Measurements from ENCODE around the gene WNT5A.
"Not testable (repeated sequence)": the region's sequence is repeated elsewhere in the genome, so short reads cannot be mapped to it uniquely, and the experiment has no call there.

WNT5A gene

GRCh38 chr3:55505776-55506175, 18.7 kb upstream of the WNT5A start:
- no peak for DNase-seq

DNA sequence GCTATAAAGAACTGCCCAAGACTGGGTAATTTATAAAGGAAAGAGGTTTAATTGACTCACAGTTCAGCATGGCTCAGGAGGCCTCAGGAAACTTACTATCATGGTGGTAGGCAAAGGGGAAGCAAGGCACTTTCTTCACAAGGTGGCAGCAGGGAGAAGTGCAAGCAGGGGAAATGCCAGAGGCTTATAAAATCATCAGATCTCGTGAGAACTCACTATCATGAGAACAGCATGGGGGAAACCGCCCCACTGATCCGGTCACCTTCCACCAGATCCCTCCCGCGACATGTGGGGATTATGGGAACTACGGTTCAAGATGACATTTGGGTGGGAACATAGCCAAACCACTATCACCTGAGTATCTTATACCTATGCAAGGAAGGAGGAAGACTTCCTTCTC, 18.0 kb upstream of the WNT5A start:
- not testable (repeated sequence) for DNase-seq

GRCh38 chr3:55501905-55502304, 14.8 kb upstream of the WNT5A start:
- DNase-seq: no peak

DNA sequence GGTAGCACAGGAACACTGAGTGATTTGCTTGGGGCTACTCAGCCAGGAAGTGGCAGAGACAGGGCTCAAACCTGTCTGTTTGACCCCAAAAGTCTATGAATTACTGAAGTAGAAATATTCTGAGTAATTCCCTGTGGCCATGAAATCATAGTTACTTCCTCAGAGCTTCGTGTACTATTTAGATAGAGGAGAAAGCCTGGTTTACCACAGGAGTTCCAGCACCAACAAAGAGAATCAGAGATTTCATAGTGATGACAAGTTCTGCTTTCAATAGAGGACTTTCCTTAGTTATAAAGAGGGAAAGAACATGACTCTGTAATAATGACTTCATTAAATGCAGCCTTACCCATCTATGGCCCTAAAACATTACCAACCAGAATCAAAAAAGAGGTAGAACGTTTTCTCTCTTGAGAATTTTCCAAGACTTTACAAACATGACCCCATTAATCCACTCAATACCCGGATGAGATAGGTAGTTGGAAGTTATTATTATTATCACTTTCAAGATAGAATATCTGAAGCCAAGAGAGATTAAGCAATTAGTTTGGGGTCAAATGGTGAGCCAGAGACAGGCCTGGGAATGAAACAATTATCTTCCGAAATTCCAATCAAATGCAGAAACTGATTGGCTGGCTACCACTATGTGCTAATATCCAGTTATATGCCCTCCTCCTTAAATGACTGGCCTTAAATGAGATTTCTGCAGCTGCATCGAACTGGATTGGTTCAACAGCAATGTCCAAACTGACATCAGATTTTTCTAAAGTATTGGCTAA, 13.6 kb upstream of the WNT5A start:
- DNase-seq: no peak

- no peak for DNase-seq
These were observed 11.4 kb upstream of the WNT5A start for GRCh38 chr3:55498520-55498919.

- no peak for DNase-seq
These were observed 10.1 kb upstream of the WNT5A start for GRCh38 chr3:55497250-55497649.

GRCh38 chr3:55494976-55495375, 7.9 kb upstream of the WNT5A start:
- DNase-seq: no peak

GRCh38 chr3:55492976-55493375, 5.9 kb upstream of the WNT5A start:
- DNase-seq: no peak

DNA sequence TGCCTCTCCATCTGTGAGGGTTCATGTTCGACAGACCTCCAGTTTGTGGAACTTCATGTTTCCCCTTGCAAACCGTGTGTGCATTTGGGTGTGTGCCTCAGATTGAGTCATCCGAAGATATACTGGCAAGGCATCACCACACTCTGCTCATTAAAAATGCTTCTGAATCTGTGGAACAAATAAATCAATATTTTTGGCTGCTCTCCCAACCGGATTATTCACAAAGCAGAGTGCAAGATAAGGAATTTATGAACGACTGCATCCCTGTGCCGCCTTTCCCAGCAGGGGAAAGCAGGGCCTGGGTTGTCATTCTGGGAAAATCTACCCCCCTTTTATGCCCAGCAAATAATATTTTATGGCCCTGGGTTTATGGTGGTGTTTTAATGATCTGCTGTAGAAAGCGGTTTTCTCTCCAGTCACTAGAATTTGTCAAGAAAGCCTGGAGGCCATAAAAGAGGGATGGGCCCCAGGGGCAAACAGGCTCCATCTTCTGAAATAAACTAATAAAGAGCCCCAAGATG, 4.2 kb upstream of the WNT5A start:
- DNase-seq: no peak

- no peak for DNase-seq
These were observed 3.3 kb upstream of the WNT5A start for GRCh38 chr3:55490276-55490913.

GRCh38 chr3:55489798-55490132, 2.7 kb upstream of the WNT5A start:
- no peak for DNase-seq

DNA sequence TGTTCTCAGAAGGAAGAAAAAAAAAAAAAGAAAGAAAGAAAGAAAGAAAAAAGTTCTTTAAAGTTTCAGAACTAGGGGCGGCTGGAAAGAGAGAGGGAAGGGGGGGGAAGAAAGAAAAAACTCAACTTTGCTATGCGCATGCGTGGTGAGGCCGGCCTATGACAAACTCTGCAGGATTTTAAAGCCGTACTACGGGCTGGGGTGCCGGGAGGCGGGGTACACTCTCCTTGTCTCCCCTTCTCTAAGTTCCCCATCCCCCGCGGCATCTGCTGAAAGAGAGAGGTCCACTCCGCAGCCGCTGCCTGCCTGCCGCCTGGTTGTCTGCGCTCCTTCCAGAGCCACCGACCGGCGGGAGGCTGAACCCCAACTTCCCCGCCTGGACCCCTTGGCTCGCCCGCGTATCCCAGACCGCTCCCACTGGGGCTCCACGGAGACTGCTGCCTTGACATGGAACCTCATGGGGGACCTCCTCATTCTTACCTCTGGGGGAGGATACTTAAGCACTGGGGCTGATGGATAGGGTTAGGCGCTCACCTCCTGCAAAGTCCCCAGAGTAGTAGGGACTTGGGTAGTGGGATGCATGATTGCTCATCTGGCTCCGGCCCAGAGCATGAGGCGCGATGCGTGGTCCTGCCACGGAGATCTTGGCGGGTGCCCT, 1.4 kb upstream of the WNT5A start:
- no peak for DNase-seq

DNA sequence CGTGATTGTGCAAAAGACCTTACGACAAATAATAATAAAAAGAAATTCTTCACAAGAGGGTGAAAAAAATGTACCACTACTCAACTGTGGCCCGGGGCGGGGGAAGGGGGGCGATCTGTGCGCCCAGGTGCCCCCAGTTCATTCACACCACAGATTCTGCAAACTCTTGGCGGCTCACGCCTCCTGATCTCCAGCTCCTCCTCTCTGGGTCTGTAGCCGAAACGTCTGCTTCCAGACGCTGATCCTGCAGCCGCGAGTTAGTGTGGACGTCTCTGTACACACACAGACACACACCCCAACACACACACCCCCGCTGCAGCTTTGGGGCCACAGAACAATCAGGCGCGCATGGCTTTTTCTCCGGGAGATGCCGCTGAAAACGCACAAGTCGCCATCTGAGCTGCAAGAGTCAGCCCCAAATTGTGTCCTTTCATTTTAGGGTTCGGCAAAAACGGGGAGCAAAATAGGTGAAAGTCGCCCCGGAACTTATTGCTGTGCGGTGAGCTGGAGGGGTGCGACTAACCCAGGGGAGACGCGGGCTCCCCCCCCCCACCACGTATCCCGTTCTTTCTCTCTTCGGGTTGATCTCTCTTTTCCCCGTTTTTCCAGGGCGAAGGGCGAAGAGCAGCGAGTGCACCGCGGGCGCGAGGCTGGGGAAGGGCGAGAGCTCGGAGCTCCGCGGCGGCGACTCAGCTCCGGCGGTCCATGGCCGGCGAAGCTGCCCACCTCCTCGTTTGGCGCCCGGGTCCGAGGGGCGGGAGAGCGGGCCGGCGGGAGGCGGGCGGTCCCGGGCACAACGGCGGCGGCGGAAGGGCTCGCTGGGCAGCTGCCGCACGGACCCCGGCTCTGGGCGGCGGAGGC, 505 bp upstream of the WNT5A start:
- no peak for DNase-seq

DNA sequence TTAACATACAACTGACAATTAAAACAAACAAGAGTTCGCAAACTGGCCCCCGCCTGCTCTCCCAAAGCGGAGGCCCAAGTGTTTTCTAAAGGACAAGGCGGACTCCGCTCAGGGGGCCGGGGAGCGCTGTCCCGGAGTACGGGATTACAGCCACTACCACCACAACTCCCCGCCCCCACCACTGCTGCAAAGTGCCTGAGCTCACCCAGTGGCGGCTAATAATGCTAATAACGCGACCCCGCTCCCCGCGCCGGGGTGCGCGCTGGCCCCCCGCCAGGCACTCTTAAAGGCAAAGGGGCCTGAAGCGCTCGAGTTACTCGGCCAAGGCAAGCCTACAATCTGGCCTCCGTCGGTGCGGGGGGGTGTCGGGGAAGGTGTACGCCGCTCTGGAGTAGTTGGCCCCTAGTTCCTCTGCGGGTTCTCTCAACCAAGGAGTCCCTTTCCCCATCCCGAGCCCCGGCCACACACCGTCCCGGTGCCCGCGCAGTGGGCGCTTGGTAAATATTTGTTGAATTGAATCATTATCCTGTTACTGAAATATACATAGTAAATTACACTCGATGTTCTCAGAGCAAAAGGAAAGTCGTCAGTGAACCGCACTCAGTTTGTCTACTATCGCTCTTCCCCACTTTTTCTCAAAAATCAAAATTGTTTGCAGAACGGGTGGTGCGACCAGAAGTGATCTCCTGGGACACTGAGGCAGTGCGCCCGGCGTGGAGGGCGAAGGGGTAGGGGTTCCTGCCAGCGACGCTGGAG, 827 bp downstream of the WNT5A start:
- DNase-seq: no peak

- DNase-seq: no peak
These were observed 2.0 kb downstream of the WNT5A start for GRCh38 chr3:55484801-55485791.

DNA sequence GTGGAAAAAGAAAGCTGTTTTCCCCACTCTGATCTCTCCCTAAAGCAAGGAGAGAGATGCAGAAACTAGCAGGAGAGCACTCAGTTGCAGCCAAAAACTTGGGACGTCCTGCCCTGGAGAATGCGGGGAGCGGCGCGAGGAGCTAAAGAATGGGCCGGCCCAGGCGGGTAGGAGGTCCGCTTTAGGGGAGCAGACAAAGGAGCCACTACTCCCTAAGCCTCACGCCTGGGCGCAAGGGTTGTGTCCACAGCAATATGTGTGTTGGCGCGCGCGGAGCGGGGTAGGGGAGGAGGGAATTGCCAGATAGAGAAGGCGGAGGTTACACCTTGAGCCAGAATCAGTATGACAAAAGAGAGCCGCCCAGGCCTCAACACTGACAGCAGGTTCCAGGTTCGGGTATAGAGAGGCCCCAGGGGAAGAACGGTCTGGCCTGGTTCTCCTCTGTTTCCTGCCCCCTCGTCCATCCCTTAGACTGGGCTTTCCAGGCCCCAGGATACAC, 2.9 kb downstream of the WNT5A start:
- no peak for DNase-seq

DNA sequence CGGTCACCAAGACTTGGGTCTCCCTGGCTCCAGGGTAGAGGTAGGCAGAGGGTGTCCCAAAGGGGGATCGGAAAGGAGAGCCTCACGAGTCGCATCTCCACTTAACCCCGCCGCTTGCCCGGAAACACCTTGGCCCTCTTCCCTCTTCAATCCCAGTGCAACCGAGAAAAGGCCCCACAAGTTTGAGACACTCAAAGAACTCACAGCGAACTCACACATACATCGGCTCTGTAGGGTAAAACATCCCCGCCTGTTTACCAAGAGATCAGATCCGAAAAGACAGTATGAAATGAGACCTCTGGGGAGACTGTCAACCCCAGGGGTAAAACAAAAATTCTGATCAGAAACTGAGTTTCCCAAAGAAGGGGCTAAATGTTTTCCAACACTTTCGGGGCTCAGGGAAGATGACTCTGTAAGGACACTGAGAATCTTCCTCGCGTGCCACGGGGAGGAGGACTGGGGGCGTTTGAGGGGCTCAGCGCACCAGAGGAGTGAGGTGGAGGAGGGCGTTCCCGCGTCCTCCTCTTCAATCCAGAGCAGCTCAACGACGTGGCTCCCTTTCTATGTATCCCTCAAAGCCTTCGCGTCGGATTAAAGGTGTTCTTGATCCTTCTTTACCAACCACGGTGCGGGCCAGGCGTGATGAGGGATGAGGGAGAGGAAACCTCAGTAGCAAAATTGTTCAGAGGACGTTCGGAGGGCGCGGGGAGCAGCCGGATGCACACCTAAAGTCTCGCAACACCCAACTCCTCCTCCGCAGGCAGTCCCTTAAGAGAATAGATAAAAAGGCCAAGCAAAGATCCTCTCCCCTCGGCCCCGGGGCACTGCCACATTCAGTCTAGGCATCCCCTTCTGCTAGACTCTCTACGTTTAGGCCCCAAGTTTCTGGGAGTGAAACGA, 3.7 kb downstream of the WNT5A start:
- DNase-seq: no peak

DNA sequence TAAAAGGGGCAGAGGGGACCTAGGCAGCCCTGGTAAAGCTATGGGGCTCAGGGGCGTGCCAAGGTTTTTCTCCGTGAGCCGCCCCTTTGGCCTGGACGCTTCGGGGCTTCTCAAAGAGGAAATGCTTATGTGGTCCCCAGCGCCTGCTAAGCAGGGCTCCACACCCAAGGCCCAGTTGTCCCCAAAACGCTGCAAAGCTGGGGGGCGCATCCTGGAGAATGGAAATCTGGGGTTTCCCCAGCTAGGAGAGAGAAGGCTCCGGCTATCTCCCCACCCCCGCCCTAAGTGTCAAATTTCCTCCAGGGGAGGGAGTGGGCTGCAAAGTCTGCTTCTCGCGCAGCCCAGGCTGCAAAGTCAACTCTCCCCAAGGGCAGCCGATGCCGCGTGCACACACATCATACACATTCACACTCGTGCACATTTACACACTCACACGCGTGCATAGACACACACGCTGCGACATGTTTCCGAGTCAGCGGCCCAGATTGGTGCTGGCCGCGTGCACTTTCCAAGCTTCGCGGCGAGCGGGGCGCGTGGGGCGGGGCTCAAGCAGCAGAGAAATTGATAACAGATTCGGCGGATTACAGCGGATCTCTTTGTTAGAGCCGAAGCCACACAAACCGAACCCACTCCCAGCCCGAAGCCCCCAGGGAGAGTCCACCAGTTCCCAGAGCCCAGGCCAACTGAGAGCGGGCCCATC, 4.5 kb downstream of the WNT5A start:
- DNase-seq: no peak

Measured in activated gamma-delta T cell (primary cell).